Keratinocyte (primary cell): ENCODE measurements around the gene CDC14A.

ENCODE experiments used
- EZH2 ChIP-seq: IDR thresholded peaks from one replicate; pipeline ENCODE4 v1.6.1; 2012; ENCODE audit warnings: inconsistent platforms, mild to moderate bottlenecking, low read length, moderate library complexity
- TF ChIP-seq, protein P1 (sequence below), 3 experiments: IDR thresholded peaks in 1 of 3; conservative IDR thresholded peaks in 1 of 3; optimal IDR thresholded peaks in 1 of 3; 2 replicates in 2 of 3; 3 replicates in 1 of 3; pipeline versions ENCODE3 to v1.5.1; 2011; ENCODE audit warnings: low read length in 3 of 3, mild to moderate bottlenecking in 3 of 3, moderate library complexity in 2 of 3, control low read depth in 1 of 3, inconsistent platforms in 1 of 3; ENCODE audit not compliant: insufficient read depth in 2 of 3; ENCODE audit errors: extremely low read depth in 1 of 3

DNA sequence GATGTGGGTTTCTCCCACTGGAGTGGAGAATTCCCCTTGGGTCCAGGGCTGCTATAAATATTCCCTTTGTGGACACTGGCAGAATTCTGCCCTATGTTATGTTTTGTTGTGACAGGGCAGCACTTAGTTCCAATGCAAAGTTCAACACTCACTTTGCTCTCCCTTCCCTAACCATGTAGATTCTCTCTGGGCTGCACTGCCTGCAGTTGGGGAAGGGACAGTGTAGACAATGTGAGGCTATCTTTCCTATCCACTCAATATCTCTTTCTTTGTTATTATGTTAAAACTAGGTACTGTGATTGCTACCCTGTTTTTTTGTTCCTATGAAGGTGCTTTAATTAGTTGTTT is 205.3 kb downstream of the CDC14A start:
- TF ChIP-seq, protein P1, sequence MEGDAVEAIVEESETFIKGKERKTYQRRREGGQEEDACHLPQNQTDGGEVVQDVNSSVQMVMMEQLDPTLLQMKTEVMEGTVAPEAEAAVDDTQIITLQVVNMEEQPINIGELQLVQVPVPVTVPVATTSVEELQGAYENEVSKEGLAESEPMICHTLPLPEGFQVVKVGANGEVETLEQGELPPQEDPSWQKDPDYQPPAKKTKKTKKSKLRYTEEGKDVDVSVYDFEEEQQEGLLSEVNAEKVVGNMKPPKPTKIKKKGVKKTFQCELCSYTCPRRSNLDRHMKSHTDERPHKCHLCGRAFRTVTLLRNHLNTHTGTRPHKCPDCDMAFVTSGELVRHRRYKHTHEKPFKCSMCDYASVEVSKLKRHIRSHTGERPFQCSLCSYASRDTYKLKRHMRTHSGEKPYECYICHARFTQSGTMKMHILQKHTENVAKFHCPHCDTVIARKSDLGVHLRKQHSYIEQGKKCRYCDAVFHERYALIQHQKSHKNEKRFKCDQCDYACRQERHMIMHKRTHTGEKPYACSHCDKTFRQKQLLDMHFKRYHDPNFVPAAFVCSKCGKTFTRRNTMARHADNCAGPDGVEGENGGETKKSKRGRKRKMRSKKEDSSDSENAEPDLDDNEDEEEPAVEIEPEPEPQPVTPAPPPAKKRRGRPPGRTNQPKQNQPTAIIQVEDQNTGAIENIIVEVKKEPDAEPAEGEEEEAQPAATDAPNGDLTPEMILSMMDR (optimal IDR thresholded peaks at IDR 0.05 in 1 of 3, IDR thresholded peaks at IDR 0.05 in 1 of 3, conservative IDR thresholded peaks at IDR 0.05 in 1 of 3; ENCODE audit: extremely low read depth in 1 of 3, insufficient read depth in 2 of 3, low read length in 3 of 3) = no peak
- no peak for TF ChIP-seq EZH2
